Nephron (organoid): ENCODE data around the gene CTNNAL1.
A peak's percentile ranks its signal among the peaks of the same experiment; 100 is the strongest.

Source experiments
- H3K27ac Mint-ChIP-seq, 3 experiments: 2 replicates each; pipeline ENCODE4 v1.8.0; 2020; ENCODE audit warnings: mixed read lengths in 3 of 3, mild to moderate bottlenecking in 2 of 3, moderate library complexity in 1 of 3
- H3K27me3 Mint-ChIP-seq: 2 replicates; pipeline ENCODE4 v1.8.0; 2021; ENCODE audit warnings: low read depth, mild to moderate bottlenecking, moderate library complexity, mixed read lengths
- H3K36me3 Mint-ChIP-seq: 2 replicates; pipeline ENCODE4 v1.8.0; 2020; ENCODE audit warnings: low read depth, mixed read lengths
- H3K4me1 Mint-ChIP-seq: 2 replicates; pipeline ENCODE4 v1.8.0; 2020; ENCODE audit warnings: mixed read lengths
- H3K4me3 Mint-ChIP-seq, 3 experiments: 2 replicates each; pipeline ENCODE4 v1.8.0; 2020; ENCODE audit warnings: mild to moderate bottlenecking in 3 of 3, mixed read lengths in 3 of 3, moderate library complexity in 2 of 3
- H3K9me3 Mint-ChIP-seq: 2 replicates; pipeline ENCODE4 v1.8.0; 2020; ENCODE audit warnings: mixed read lengths
- TF ChIP-seq, protein P1 (sequence below), 3 experiments: fragments of 200-600 bp; sonication (generic); IDR thresholded peaks; one replicate each; pipeline ENCODE4 v1.5.0; 2021; ENCODE audit warnings: antibody characterized with exemption in 3 of 3; ENCODE audit not compliant: unreplicated experiment in 3 of 3

The CTNNAL1 gene

DNA sequence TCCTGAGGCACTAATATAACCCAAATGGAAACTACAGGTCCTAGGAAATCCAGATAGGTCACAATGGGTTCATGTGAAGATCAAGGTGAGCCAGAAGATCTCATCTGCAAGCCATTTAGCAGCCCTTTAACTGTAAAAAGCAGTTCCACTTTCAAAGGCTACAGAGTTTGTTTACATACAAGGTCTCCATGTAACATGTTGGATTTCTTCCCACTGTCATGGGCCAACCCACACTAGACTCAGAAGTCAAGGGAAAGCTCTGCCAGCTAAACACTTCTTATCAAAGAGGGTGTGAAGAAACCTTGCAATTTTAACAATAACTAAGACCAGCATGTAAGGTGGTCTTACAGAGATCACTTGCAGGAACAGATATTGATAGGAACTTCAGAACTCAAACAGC, 3.8 kb upstream of the CTNNAL1 start:
- TF ChIP-seq, protein P1, sequence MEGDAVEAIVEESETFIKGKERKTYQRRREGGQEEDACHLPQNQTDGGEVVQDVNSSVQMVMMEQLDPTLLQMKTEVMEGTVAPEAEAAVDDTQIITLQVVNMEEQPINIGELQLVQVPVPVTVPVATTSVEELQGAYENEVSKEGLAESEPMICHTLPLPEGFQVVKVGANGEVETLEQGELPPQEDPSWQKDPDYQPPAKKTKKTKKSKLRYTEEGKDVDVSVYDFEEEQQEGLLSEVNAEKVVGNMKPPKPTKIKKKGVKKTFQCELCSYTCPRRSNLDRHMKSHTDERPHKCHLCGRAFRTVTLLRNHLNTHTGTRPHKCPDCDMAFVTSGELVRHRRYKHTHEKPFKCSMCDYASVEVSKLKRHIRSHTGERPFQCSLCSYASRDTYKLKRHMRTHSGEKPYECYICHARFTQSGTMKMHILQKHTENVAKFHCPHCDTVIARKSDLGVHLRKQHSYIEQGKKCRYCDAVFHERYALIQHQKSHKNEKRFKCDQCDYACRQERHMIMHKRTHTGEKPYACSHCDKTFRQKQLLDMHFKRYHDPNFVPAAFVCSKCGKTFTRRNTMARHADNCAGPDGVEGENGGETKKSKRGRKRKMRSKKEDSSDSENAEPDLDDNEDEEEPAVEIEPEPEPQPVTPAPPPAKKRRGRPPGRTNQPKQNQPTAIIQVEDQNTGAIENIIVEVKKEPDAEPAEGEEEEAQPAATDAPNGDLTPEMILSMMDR (IDR thresholded peaks at IDR 0.05; ENCODE audit: unreplicated experiment in 3 of 3), result no peak
- H3K36me3 Mint-ChIP-seq, result peaks cover 25% of the 10 kb centered on the region
- H3K27me3 Mint-ChIP-seq, result no peaks in the 10 kb centered on the region
- H3K9me3 Mint-ChIP-seq, result no peaks in the 10 kb centered on the region
- peak overlapping the region in 1 of 3 experiments; percentile 99 for H3K27ac Mint-ChIP-seq
- no peak overlapping the region for H3K4me3 Mint-ChIP-seq
- H3K4me1 Mint-ChIP-seq, result peaks cover 48% of the 10 kb centered on the region

DNA sequence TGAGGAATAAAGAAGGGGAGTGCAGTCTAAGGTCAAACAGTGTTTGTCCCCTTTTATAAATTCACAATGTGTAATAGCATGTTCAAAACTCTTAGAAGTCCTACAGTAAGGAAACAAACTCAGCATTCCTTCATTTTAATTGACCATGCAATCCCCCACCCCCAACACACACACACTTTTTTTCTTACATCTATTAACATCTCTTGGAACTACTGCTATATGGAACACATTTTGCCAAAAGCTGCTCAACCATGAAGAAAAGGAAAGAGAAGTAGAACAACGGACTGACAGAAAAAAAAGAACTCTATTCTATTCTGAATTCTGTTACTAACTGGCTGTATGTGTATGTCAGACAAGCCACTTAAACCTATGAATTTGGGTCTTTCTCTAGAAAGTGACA, 2.8 kb upstream of the CTNNAL1 start:
- H3K27me3 Mint-ChIP-seq, result no peaks in the 10 kb centered on the region
- peaks cover 25% of the 10 kb centered on the region for H3K36me3 Mint-ChIP-seq
- peak overlapping the region; percentile 76 to 99 (median 96) for H3K27ac Mint-ChIP-seq
- H3K4me1 Mint-ChIP-seq, result peaks cover 57% of the 10 kb centered on the region
- TF ChIP-seq, protein P1 (IDR thresholded peaks at IDR 0.05; ENCODE audit: unreplicated experiment in 3 of 3), result no peak
- H3K4me3 Mint-ChIP-seq, result peak overlapping the region; percentile 15 to 57 (median 34)
- no peaks in the 10 kb centered on the region for H3K9me3 Mint-ChIP-seq

DNA sequence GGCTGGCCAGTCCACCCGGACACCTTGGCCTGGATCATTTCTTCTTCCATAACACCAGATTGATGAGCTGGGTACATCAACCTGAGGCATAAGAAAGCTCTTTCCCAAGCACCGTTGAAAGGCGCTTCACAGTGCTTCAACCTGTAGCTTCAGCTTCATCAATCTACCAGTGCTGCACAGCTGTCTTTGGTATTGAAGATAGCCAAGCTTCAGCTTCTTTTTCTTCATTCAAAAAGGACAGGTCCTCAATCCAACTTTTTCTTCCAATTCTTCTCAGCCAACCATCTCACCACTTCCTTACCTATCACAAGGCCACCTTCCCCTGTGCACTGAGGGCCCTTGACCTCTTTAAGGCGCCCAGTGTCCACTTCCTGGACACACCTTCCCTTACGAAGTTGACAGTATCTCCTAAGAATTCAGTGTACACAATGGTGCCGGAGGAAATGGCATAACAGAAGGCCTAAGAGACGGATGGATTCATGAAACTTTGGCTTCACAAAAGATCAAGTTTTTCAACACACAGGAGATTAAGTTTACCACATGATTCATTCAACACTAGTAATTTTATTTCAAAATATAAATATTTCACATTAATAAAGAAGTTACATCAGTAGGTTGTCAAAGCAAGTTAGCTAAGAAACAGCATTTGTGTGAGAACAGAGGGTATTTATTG, 1.4 kb upstream of the CTNNAL1 start:
- peaks cover 53% of the 10 kb centered on the region for H3K4me1 Mint-ChIP-seq
- H3K4me3 Mint-ChIP-seq, result peak overlapping the region; percentile 25 to 97 (median 94)
- H3K36me3 Mint-ChIP-seq, result peaks cover 14% of the 10 kb centered on the region
- TF ChIP-seq, protein P1 (IDR thresholded peaks at IDR 0.05; ENCODE audit: unreplicated experiment in 3 of 3), result no peak
- no peaks in the 10 kb centered on the region for H3K9me3 Mint-ChIP-seq
- H3K27me3 Mint-ChIP-seq, result no peaks in the 10 kb centered on the region
- H3K27ac Mint-ChIP-seq, result peak overlapping the region; percentile 93 to 99 (median 96)

DNA sequence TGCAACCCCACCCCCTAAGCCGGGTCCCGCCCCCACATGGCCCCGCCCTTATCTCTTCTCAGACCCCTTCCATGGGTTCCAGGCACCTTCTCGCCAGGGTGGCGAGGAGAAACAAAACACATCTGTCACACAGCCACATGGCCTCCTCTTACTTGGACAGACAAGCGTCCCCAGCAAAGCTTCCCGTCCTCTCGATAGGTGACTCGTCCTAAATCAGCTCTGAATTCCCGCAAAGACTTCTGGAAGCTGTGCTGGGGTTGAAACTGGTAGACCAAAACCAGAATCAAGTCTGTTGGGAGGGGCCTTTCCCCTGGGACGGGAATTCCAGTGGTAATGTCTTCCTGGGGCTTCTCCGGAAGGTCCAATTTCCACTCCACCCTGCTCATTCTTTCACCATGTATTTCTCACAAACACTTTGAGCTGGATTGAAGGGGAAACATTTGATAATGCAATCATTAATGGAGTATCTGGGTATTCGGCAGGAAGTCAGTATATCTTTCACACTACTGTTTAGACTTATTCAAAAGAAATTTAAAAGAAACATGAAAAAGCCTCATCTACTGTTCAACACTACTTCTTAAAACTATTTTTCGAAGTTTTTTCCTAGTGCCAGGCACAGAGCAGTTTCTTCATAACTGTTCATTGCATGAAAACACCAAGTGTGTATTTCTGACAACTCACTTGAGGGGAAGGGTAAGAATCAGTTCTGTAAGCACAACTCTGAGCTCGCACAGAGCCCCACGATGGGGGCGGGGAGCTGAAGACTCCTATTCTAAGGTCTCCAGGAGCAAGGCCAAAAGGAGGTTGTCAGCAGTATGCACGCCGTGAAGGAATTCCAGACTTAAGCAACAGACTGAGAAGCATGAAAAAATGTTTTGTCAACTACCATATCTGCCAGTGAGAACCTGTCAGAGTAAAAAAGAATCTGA, 644 bp upstream of the CTNNAL1 start:
- Mint-ChIP-seq H3K27ac (peak overlapping the region; percentile 93 to 99 (median 96)), H3K4me1 (peaks cover 45% of the 10 kb centered on the region), H3K36me3 (peaks cover 11% of the 10 kb centered on the region), H3K4me3 (peak overlapping the region; percentile 94 to 97 (median 95)), H3K9me3 (no peaks in the 10 kb centered on the region), H3K27me3 (no peaks in the 10 kb centered on the region)
- TF ChIP-seq, protein P1 (IDR thresholded peaks at IDR 0.05; ENCODE audit: unreplicated experiment in 3 of 3), result no peak

DNA sequence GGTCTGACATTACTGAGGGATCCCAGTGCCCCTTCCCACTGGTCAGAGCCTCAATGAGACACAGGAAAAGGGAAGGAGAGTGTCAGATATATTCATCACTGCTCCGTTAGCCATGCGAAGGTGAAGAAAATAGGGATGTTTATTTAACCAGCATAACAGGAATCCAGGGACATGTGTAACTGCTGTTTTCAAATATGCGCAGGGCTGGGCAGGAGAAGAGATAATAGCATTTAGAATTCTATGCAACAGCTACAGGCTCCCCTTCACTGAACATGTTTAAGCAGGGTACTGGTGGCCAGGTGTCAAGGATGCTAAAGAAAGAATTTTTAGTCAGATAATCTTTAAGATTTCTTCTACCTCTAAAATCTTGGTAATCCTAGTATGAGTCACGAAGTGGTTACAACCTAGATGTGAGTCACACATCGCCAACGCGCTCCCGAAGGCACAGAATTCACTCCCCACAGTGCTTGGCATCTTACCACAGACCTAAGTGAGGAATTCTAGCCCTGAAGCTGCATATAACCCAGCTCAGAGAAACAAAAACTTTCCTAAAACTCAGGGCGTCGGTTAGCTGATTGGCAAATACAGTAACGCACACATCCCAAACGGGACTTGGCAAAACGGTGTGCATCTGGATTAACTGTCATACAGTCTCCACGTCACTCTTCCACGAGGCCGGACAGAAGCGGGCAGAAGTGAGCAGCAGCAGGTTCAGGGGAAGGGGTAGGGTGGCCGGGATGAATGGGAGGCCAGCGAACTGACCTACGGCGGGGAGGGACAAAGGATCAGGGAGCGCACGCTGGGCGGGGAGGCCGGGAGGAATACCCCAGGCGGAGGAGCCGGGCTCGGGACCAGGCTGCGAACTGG, 1.1 kb downstream of the CTNNAL1 start:
- TF ChIP-seq, protein P1 (IDR thresholded peaks at IDR 0.05; ENCODE audit: unreplicated experiment in 3 of 3), result no peak
- Mint-ChIP-seq H3K4me1 (peaks cover 39% of the 10 kb centered on the region), H3K36me3 (peaks cover 11% of the 10 kb centered on the region), H3K4me3 (peak overlapping the region; percentile 92 to 97 (median 96)), H3K27ac (peak overlapping the region; percentile 89 to 96 (median 92)), H3K27me3 (no peaks in the 10 kb centered on the region), H3K9me3 (no peaks in the 10 kb centered on the region)
